GM20431 (cell line): ENCODE results near the gene PTGDR.

Experiments
- in situ Hi-C: fragments of 300-500 bp; cut with MseI, MboI; formaldehyde crosslinking; loops from one replicate; pipeline ENCODE4 v1.15.0; 2020; ENCODE audit warnings: low sequenced_read_pairs; ENCODE audit not compliant: unreplicated experiment

Gene PTGDR

DNA sequence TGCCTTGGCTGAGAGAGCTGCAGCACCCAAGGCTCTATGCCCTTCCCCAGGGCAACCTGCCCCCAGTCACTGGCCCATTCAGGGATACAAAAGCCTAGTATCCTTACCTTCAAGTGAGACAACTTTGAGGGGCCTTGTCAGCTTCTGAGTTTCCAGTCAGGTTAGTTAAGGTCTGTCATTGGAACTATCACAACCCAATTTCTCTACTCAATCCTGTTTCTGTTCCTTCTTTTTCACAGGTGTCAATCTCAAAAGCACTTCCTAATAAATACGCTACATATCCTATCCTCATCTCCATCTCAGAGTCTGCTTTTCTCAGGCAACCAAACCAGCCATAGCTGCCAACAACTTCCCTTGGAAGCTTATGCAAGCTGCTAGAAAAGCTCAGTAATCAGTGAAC lies 4.9 kb upstream of the PTGDR start:
- in situ Hi-C loops: no loop called here

DNA sequence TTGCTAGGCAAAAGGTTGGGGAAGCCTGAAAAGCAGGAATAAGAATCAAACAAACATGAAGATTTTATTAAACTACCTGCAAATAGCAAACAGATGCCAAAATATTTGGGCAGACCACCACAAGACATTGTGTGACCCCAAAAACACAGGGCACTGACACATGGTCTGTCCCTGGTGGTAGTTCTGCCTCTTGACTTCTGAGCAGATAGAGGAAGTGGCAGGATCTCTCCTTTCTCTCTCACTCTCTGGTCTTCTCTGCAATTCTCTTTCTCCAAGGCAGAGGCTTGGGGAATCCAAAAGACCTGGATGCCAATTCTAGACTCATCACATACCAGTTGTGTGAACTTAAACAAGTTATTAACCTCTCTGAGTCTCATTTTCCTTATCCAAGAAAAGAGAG lies 4.3 kb upstream of the PTGDR start:
- in situ Hi-C loops: no loop called here

DNA sequence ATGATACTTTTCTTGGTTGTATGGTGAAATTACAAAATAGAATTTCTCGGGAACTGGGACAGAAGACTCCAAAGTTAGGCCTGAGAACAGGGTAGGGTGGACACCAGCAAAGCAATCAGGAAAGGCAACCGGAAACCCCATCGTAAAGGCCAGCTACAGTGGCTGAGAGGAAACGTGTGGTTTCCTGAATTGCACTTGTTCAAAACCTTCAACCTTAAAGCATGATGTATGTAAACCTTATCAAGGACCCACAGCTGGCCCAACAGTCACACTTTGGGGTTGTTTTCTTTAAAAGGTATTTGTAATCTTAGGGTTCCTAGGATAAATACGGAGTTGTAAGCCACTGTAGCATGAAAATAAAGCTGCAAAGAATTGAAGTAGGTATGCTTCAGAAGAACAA lies 2.2 kb upstream of the PTGDR start:
- in situ Hi-C loops: no loop called here

DNA sequence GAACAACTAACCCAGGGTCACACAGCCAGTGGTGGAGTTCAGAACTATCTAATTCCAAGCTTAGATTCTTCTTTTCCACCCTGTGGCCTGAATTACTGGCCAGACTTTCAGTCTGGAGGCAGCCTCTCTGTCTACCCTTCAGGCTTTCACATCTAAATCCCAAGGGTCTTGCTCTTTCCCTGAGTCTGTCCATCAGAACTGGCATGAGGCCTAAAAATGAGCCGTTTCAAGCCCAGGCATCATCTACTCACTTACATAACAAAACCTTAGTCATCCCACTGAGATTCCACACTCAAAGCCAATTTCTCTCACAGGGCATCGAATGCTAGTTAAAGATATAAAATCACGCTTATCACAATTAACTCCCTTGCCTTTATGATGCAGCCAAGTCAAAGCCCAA lies 1.3 kb upstream of the PTGDR start:
- in situ Hi-C loops: no loop called here

DNA sequence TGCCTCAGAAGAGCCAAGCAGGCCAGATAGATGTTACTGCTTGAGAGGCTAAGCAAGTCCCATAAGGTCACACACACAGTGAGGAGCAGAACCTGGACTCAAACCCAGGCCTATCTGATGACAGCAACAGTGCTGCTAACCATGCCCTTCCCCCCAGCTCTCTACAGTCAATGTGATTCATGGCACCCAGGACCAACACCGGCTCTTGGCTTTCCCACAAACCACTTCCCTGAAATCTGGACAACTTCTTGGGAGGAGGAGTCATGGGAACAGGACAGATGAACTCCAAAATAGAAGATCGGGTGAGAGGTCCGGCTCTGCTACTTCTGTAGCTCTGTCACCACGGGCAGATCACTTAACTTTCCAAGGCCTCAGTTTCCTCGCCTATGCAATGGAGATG lies 716 bp upstream of the PTGDR start:
- in situ Hi-C loops: no loop called here

DNA sequence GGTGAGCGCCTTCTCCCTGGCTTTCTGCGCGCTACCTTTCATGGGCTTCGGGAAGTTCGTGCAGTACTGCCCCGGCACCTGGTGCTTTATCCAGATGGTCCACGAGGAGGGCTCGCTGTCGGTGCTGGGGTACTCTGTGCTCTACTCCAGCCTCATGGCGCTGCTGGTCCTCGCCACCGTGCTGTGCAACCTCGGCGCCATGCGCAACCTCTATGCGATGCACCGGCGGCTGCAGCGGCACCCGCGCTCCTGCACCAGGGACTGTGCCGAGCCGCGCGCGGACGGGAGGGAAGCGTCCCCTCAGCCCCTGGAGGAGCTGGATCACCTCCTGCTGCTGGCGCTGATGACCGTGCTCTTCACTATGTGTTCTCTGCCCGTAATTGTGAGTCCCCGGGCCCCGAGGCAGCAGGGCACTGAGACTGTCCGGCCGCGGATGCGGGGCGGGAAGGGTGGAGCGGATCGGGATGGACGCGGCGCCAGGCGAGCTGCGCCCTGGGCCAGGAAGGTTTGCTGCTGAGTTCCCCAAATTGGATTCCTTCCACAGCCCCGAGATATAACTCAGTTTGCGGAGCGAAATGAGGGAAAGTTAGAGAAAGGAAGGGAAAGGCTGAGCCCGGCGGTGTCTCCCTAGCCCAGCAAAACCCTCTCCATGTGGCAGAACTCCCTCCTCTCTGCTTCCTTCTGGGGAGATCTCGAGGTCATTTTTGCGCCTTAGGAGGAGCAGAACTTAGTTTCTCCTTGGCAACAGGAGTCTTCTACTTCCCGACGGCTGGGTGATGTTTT lies 972 bp downstream of the PTGDR start:
- in situ Hi-C loops: no loop called here

DNA sequence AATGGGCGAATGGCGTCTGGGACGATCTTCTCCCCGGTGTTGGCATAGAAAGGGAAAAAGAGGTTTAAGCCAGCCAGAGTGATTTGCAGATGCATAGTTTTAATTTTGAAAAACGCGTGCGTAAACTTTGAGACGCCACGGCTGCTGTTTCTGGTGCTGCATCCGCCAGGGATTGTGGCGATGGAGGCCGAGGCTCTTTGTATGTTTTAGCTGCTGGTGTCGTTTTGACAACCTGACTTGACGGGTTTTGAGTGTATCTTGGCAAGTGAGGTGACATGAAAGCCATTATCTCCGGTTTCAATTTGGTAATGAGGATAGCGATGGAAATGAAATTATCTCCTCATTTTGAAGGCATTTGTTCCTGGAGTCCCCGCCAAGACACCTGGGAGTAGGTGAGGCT lies 1.6 kb downstream of the PTGDR start:
- in situ Hi-C loops: no loop called here

DNA sequence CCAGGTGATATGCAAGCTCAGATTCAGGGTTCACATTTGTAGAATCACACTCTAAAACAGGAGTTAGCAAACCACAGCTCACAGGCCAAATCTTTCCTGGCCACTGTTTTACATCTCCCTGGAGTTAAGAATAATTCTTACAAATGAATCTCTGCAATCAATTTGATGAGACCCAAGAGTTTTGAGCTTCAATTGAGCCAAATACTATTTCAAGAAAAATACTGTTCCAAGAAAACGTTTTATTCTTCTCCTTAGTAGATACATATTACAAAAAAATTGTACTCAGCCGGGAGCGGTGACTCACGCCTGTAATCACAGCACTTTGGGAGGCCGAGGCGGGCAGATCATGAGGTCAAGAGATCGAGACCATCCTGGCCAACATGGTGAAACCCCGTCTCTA lies 2.5 kb downstream of the PTGDR start:
- in situ Hi-C loops: no loop called here

DNA sequence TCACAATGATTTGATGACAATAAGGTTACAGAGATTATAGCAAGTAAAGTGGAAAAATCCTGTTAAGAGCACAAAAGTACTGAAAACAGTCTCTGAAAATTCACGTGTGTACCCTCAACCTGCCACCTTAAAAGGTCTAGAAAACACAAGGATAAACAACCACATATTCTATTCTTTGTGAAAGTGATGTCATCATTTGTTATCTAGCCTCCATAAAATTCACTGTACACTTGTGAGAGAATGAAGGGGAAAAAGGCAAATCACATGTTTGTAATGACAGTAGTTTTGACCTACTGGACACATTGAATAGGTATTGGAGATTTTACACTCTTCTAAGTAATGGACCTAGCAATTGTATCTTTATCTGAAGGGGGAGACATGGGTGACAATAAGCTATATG lies 4.0 kb downstream of the PTGDR start:
- in situ Hi-C loops: no loop called here

DNA sequence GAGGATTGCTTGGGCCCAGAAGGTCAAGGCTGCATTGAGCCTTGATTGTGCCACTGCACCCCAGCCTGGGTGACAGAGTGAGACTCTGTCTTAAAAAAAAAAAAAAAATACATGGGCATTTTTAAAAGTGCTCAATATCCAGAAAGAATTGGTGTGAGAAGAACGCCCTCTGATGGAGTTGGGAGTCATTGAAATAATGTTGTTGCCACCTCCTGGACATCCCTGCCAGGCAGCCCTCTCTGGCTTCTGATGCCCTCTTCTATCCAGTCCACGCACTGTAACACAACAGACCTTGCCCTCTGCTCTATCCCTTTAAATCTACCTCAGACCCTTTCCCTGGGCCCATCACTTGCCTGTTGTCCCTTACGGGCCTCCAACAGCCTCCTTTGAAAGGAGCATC lies 4.9 kb downstream of the PTGDR start:
- in situ Hi-C loops: no loop called here

DNA sequence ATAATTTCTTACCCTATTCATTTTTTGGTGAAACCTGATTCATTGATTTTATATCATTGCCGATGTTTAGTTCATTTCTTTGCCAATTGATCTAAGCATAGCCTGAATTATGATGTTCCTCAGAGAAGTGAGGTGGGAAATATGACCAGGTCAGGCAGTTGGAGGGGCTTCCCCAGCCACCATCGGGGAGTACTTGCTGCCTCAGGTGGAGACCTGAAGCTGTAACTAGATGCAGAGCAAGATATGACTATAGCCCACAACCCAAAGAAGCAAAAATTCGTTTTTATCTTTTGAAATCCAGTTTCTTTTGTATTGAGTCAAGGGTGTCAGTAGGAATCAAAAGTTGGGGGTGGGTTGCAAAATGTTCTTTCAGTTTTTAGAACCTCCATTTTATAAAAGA lies 7.9 kb downstream of the PTGDR start:
- in situ Hi-C loops: no loop called here

DNA sequence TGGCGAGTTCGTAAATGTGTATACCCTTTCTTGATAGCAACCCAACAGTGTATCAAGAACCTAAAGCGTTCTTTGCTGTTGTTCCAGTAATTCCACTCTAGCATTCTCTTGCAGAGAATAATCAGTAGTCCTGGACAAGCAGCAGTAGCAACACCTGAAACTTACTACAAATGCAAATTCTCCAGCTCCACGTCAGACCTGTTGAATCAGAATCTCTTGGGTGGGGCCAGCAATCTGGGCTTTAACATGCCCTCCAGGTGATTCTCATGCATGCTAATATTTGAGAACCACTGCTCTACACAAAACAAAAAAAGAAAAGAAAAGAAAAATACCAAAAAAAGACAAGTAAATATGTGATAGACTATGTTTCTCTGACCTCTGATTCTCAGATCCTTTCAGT lies 10.1 kb downstream of the PTGDR start:
- in situ Hi-C loops: no loop called here

DNA sequence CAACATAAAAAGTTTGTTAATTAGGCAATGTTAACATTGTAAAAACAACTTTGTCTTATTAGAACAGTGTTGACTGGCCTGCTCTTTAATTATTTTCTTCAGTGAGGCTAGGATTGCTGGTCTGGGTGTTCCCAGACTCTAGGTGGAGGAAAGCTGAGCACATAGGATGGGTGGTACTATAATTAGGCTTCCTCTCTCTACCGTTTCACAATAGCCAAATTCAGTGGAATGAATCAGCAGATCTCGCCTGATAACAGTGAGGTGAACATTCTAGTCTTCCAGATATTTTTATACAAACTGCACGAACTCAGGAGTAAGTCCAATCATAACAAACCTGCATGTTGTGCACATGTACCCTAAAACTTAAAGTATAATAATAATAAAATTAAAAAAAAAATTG lies 11.9 kb downstream of the PTGDR start:
- in situ Hi-C loops: no loop called here

DNA sequence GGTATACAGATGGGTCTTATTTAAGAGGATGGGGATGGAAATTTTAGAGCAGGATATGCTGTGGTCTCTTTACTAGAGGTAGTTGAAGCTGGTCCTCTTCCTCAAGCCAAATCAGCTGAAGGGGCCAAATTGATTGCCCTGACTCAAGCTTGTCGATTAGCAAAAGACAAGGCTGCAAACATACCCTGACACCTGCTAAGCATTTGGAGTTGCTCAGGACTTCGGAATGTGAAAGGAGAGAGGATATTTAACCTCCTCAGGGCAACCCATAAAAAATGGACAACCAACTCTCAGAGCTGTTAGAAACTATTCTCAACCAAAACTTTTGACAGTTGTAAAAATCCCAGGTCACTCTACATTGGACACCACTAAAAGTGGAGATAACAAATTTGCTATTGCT lies 15.6 kb downstream of the PTGDR start:
- in situ Hi-C loops: no loop called here

DNA sequence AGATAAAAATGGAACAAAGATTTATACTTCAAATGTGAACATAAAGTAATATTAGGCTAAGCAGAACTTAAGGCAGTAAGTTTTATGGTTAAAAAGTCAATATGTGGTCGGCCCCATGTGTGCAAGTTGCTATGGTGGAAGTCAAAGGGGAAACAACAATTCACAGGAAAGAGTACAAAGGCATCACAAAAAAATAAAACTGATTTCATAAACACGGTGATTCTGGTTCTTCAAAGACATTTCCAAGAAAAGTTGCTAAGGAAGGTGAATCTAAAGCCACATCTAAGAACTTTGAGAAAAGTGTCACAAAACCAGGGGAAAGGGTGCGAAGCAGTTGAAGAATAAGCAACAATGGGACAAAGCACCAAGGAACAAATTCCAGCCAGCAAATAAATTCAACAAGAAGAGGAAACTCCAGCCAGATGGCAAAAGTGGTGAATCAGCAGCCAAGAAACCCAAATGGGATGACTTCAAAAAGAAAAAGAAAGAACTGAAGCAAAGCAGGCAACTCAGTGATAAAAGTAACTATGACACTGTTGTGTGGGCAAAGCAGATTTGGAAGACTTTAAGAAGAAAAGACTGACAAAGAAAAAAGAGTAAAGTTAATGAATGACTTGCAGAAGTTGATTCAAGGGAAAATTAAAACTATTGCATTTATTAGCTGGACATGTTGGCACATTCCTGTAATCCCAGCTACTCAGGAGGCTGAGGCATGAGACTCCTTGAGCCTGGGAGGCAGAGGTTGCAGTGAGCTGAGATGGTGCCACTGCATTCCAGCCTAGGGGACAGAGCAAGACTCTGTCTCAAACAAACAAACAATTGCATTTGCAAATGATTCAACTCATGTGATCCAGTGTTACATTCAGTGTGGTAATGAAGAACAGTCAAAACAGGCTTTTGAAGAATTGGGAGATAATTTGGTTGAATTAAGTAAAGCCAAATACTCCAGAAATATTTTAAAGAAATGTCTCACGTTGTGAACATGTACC lies 19.5 kb downstream of the PTGDR start:
- in situ Hi-C loops: no loop called here

DNA sequence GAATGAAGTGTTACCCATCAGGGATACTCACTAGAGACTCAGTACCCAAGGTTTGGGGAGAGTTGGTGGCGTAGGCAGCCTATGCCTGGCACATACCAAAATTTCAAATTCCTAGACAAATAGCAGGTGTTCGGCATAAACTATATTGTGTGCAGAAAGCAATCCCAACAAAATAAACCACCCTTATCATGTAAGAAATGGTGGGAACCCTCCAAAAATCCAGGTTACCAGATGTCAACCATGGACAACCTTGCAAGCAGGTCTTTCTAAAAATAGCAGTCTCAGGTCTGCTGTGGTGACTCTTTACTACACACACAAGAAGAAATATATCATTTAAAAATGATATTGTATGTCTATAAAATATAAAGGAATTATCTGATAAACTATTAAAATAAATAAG lies 28.9 kb downstream of the PTGDR start:
- in situ Hi-C loops: no loop called here

DNA sequence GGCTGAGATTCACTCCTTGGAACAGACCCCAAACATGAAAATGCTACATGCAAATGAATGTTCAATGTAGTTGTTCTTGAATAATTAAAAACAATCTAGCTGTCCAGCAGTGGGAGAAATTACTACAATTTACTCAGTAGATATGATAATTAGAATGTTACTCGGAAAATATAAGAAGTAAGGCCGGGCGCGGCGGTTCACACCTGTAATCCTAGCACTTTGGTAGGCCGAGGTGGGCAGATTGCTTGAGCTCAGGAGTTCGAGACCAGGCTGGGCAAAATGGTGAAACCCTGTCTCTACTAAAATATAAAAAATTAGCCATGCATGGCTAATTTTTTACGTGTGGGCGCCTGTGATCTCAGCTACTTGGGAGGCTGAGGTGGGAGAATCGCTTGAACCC lies 31.3 kb downstream of the PTGDR start:
- in situ Hi-C loops: no loop called here

DNA sequence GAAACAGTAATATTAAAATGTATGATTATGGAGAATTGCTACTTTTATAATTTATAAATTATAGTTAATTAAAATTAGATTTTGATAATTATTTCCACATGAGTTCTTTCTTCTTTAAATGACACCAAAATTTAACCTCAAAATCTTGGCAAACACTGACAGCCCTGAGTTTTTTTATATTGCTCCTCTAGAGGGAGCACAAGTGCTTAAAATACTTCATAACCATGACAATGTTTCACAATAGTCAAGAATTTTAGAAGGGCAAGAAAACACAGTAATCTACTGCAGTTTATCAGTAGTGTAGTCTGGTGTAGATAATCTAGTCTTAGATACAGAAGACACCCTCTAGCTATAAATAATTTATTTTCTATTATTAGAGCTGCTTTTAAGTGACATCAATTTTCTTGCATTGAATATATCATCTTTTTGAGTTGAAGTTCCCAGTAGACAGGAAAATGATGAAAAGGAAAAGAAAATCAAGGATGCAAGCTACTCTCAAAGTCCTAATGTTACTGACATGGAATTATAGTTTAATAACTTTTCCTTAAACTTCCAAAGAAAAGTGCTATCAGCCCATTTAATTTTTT lies 32.3 kb downstream of the PTGDR start:
- in situ Hi-C loops: loop anchor here (25.0 kb wide), 1 partner anchor 163 kb away; no protein-coding TSS in a partner anchor

DNA sequence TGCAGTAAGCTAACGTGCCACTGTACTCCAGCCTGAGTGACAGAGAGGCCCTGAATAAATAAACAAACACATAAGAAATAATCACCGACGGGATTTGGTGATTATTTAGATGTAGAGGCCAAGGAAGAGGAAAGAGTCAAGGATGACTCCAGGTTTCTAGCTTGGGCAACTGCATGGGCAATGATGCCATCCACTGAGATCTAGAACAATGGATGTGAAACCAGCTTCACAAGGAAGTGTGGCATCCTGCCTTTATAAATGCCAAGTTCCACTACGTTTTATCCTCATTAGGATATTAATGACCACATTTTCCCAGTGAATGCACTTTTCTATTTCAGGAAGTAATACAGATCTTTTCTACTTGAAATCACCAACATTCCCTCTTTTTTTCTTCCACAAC lies 35.7 kb downstream of the PTGDR start:
- in situ Hi-C loops: loop anchor here (25.0 kb wide), 1 partner anchor 159 kb away; no protein-coding TSS in a partner anchor

DNA sequence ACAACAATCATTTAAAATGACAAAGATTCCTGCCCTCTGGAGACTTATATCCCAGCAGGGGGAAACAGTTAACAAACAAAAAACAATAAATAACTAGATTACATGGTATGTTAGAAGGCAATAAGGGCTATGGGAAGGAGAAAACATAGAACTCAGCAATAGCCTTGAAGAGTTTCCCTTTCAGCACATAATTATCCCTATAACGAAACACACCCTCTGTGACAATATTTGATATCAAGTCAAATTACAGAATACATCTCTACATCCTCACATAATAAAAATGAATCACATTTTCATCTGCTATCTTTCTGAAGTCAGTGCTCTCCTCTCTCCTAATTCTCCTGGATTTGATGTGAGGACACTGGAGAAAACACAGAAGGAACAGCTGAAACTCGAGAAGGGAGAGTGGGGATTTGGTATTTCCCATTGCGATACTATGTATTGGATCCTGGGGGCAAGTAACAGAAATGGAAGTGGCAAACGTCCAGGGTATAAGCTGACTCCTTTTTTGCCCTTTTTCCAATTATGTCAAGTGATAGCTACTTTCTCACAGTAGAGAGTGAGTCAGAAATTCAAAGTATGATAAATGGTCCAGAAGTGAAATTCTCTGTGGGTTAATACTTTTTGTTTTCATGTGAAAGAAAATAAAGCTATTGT lies 36.9 kb downstream of the PTGDR start:
- in situ Hi-C loops: loop anchor here (25.0 kb wide), 1 partner anchor 158 kb away; no protein-coding TSS in a partner anchor
